Germinal center (tissue), 1 donor: ENCODE measurements around the gene MRPL44.
"Not testable (repeated sequence)": the region's sequence is repeated elsewhere in the genome, so short reads cannot be mapped to it uniquely, and the experiment has no call there.

Experiments
- DNase-seq: peaks from one replicate; pipeline ENCODE4 v3.0.0; 2012; ENCODE audit warnings: mixed read lengths, low spot score

MRPL44 gene

DNA sequence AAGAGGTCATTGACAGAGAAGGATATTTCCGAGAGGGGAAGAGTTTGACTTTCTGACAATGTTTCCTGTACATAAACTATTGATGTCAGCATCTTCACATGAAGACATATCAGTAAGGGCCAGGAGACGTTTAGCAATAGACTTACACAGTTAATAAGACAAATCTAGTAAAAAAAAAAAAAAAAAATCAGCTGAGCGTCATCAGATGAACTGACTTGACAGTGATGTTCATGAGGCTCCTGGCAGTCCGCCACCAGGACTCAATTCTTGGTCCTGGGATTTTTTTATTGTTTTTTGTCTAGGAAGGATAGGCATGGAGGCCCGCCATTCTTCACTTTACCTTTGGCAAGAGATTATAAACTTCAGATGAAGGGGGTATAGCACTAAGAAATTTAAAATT is 14.5 kb downstream of the MRPL44 start:
- DNase-seq: no peak

DNA sequence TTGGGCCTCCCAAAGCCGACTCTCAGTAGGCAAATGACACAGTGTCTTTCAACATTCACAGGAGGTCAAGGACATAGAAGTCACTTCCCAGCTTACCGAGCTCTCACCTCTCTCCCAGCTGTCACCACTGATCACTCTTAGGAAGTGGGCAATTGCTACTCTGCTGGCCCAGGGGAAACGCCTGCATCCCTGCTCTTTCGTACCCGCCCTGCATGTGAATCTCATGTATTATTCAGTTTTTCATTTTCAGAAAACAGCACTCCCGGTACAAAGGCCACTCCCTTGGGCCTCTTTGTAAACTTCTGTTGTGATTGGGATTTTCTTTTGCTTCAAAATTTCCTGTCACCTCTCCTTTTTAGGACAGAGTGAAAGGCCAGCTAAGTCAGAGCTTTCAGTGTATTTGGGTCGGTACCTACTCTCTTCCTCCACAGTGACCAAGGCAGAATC is 15.4 kb downstream of the MRPL44 start:
- DNase-seq: no peak

DNA sequence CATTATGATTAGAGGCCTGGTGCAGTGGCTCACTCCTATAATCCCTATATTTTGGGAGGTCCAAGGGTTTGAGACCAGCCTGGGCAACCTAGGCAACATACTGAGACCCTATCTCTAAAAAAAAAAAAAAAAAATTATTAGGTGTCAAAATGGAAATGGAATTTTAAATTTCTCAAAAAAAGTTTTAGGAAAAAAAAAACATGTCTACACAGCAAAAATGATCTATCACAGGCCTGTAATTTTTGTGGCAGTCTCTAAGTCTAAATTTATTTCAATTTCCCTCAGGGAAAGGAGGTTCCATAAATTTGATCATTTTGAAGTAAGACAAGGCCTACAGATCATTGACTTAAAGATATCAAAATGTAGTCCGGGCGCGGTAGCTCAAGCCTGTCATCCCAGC is 16.3 kb downstream of the MRPL44 start:
- DNase-seq: no peak

DNA sequence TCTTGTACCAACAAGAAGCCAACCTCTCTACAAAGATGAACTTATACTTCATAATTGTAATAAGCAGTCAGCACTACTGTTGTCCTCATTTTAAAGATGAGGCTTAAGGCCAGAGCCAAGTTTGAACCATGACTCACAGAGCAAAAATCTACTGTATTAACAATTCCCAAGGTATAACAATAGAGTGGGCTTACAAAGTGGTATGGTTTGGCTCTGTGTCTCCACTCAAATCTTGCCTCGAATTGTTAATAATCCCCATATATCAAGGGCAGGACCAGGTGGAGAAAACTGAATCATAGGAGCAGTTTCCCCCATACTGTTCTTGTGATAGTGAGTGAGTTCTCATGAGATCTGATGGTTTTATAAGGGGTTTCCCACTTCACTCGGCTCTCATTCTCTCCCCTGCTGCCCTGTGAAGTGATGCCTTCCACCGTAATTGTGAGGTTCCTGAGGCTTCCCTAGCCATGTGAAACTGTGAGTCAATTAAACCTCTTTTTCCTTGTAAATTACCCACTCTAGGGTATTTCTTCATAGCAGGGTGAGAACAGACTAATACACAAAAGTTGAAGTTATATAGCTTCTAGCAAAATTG is 19.5 kb downstream of the MRPL44 start:
- DNase-seq: no peak

- no peak for DNase-seq
These were observed 21.2 kb downstream of the MRPL44 start for GRCh38 chr2:223978451-223978850.

DNA sequence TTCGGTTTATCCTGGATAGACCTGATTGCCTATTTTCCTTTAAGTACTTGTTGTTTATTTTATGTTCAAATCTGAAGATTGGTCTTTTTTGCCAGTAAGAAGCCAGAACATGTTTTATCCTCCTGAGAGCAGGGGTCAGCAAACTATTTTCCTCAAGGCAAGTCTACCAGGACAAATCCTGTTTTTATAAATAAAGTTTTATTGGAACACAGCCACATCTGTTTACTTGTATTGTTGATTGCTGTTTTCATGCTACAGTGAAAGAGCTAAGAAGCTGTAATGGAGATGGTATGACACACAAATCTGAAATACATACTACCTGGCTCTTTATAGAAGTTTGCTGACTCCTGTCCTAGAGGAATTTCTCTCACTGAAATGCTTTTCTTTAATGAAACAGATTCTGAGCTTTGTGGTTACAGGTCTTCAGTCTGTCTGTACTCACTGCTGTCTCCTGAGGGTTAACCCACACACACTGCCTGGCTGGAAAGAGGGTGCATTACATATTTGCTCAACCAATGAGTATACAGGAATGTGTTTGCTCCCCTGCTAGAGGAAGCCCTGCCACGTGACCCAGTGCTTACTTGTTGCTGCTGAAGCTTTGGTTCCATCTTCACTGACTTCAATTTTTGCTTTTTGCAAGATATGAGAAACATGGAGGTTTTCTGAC is 22.6 kb downstream of the MRPL44 start:
- no peak for DNase-seq

GRCh38 chr2:223980397-223980735 is 23.1 kb downstream of the MRPL44 start:
- no peak for DNase-seq

DNA sequence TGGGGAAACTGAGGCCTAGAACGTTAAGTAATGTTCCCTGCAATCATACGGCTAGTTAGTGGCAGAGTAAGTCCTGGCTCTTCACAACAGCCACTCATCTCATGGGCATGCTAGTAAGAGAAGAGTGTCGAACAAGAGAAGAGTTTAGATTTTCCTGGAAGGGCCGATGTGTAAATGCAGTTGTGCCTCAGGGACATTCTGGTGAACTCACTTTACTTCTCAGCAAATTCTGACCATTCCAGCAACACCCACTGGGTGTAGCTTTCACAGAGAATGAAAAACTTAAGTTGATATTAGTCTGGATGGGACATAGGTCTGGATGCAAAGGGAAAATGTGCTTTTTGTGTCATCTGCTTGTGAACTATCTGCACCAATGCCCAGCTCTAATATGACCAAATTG is 23.5 kb downstream of the MRPL44 start:
- DNase-seq: no peak

DNA sequence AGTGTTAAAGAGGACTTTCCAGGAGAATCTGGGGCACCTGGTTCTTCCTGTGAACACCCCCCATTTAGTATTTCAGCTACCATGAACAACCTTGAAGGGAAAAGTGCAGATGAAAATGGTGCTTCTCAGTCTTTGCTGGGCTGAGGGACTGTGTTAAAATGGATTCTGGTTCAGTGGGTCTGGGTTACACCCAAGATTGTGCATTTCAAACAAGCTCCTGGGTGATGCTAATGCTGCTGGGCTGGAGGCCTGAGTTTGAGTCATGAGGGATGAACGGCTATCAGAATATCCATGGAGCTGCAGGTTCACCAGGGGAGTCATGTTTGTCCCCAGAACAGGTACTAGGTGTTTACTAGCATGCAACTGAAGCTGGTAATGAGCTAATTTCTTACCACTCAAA is 24.0 kb downstream of the MRPL44 start:
- no peak for DNase-seq

GRCh38 chr2:223989206-223989855 is 32.1 kb downstream of the MRPL44 start:
- DNase-seq: no peak

DNA sequence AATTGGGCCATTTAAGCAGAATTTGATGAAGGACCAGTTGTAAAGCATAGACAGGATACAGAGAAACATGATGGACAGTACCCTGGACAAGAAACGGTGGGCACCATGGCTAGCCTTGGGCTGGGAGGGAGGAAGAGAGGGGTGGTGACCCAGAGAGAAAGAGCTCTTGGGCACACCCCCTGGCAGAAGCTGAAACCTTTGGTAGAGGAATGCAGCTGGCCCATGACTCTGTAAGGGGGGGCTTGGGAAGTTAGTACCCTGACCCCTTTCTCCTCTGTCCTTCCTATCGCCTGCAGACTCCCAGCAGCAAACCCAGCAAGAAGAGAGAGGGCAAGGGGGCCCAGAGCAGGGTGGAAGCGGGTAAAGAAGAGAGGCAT is 32.6 kb downstream of the MRPL44 start:
- no peak for DNase-seq

GRCh38 chr2:223991611-223992010 is 34.3 kb downstream of the MRPL44 start:
- no peak for DNase-seq

DNA sequence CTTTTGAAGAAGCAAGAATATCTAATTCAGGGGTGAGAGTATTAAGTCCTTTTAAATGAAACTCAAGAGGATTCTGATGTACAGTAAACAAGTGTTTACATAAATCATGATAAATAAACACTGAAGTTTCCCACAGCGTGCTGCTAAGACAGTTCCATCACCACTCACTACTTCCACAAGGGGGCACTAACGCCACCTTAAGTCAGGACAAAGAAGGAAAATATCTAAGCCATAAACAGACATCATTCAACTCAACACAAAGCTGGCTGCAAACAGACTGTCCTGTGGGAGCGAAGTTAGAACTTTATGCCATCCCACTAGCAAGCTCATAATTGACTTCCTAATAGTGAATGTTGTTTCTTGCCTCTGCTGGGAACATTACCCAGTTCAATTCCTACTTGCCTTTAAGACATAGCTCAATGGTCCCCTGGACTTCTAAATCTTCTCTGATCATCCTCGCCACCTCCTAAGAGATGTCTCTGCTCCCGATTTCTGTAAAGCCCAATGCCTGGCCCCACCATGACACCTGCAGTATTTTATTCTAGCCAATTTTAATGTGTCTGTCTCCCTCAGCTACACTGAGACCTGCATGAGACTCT is 36.5 kb downstream of the MRPL44 start:
- DNase-seq: peak; percentile 60

DNA sequence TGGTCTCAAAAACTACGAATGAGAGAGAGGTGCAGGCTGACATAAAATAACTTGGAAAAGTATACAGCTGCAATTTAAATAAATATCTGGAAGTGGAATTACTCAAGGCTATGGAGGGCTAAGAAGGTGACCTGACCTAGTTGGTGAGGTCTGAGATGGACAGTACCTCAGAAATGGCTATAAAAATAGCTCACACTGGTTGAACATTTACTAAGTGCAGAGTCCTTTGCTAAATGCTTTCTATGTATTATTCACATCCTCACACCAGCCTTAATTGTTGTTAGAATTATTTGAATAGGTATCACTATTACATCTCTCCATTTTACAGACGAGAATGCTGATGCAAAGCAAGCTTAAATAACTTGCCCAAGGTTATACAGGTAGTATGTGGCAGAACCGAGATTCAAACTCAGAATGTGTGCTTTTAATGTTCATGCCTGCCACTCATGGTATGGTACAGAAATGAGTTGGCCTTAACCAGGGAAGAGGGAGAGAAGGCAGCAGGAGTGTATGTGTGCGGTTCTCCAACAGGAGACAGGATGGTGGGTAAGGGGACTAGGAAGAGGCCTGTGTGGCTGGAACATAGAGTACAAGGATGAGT is 37.4 kb downstream of the MRPL44 start:
- no peak for DNase-seq

GRCh38 chr2:223995569-223995968 is 38.3 kb downstream of the MRPL44 start:
- no peak for DNase-seq

- DNase-seq: no peak
These were observed 39.1 kb downstream of the MRPL44 start for GRCh38 chr2:223996391-223996790.

- DNase-seq: no peak
These were observed 40.7 kb downstream of the MRPL44 start for GRCh38 chr2:223997938-223998337.

- DNase-seq: no peak
These were observed 41.7 kb downstream of the MRPL44 start for GRCh38 chr2:223998948-223999347.

DNA sequence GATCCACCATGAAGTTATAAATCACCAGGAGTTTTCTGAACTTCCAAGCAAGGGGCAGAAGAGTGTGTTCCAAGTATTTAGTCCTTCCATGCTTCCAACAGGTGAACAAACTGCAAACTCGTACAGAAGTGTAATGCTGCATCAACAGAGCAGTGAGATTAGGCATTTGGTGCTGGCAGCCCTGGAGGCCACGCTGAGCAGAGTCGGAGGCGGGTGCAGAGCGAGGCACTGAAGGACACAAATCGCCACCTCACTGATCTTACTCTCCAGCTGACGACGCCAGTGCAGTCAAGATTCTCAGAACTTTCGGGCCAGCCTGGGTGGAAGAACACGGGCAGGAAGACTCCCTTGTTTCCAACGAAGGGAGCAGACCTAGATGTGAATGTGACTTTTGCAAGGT is 42.6 kb downstream of the MRPL44 start:
- DNase-seq: no peak

- DNase-seq: not testable (repeated sequence)
These were observed 43.4 kb downstream of the MRPL44 start for GRCh38 chr2:224000662-224001061.

GRCh38 chr2:224004105-224004695 is 46.9 kb downstream of the MRPL44 start:
- DNase-seq: no peak

DNA sequence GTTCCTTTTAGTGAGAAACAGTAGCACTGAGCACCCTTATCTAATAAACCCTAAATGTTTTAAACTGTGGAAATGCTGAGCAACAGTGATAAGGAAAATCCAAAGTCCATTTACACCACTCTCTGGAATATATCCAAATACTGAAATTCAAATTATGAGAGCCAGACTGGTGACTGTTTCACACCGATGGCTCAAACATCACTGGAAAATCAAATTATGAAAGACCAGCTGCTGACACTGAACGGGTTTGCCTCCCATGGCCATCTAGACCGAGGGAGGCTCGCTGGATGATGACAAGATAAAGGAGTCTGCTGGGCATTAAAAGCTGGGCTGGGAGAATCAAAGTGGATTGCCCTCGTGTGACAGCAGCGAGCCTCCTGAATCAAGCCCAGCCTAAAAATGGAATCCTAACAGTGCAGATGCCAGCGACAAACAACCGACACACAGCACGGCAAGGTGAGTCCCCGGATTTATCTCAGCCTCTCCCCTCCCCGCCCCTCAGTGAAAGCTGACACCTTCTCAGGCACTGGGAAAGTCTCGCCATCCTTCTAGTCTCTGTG is 51.5 kb downstream of the MRPL44 start:
- DNase-seq: no peak
